ENCODE measurements around the gene CACNA2D3. TPM values are rescaled to one million over a fixed set of nuclear protein-coding genes. Genes with fewer than 3 reads are reported as not detected.

Gene CACNA2D3
- total RNA-seq, 4 donors from 2014 or later = 0.83 to 5.0 (median 2.5) TPM

DNA sequence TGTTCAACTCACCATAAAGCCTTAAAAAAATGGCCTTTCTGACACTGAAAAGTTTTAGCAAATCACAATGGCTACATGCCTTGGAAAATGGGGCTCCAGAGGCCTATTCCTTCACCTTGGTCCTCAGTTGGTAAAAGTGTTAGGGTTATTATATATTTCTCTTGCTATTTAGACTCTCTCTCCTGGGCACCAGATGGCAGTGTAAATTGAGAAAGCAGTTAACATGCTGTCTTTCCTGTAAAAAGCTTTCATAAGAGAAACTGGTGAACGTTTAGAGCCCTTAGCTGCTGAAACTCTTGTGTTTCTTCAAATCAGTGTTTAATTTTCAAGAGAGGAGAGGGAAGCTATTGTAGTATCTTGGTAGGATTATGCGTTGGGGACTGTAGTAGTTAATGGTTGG lies 715.6 kb downstream of the CACNA2D3 start:
- intact Hi-C loops (cut with DNase I; ENCODE audit: low total_unique reads) = no loop called here
- Histone ChIP-seq H3K27me3 (no peaks in the 10 kb centered on the region), H3K27ac (no peak overlapping the region), H3K36me3 (no peaks in the 10 kb centered on the region), H3K9me3 (no peaks in the 10 kb centered on the region), H3K4me3 (no peak overlapping the region), H3K4me1 (no peaks in the 10 kb centered on the region)
- TF ChIP-seq POLR2A (IDR thresholded peaks at IDR 0.05) = no peak
- no peak for TF ChIP-seq CTCF (IDR thresholded peaks at IDR 0.05)
- no peak for DNase-seq

DNA sequence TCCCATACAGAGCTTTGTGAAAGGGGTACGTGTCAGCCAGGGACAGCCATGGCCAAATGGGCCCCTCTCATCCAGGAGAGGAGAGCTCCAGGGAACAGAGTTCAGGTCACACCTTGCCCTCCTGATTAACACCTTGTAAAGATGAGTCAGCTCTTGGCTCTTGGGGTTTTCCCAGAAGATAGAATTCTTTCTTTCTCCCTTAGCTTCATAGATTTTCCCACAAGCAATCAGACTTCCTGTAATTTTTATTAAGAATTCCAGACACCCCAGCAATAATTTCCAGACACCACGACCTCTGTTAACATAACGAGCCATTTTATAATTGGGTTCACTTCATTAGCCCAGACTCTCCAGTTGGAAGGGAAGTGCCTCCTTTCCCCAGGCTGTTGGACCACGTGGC lies 719.1 kb downstream of the CACNA2D3 start:
- Histone ChIP-seq H3K4me1 (no peaks in the 10 kb centered on the region), H3K27ac (no peak overlapping the region), H3K36me3 (no peaks in the 10 kb centered on the region), H3K27me3 (no peaks in the 10 kb centered on the region), H3K4me3 (no peak overlapping the region), H3K9me3 (no peaks in the 10 kb centered on the region)
- TF ChIP-seq POLR2A (IDR thresholded peaks at IDR 0.05) (no peak), CTCF (IDR thresholded peaks at IDR 0.05) (no peak)
- no peak for DNase-seq
- intact Hi-C loops (cut with DNase I; ENCODE audit: low total_unique reads) = no loop called here

DNA sequence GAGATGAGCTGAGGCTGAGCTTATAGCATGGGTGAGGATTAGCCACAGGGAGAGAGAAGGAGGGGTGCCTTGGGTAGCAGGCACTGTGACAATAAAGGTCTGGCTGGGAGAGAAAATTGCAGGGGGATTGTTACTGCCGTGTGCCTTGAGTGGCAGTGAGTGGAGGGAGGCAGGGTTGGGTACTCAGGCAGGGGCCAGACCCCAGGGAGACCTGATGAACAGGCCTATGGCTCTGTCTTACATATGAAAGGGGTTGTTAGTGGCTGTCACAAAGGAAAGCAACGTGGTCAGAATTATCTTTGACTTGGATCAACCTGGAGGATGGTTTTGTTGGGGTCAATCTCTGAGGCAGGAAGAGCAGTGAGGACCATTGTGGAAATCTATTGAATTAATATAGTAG lies 721.0 kb downstream of the CACNA2D3 start:
- Histone ChIP-seq H3K4me1 (no peaks in the 10 kb centered on the region), H3K9me3 (no peaks in the 10 kb centered on the region), H3K4me3 (no peak overlapping the region), H3K27ac (no peak overlapping the region), H3K36me3 (no peaks in the 10 kb centered on the region), H3K27me3 (no peaks in the 10 kb centered on the region)
- TF ChIP-seq CTCF (IDR thresholded peaks at IDR 0.05) = no peak
- TF ChIP-seq POLR2A (IDR thresholded peaks at IDR 0.05) = no peak
- intact Hi-C loops (cut with DNase I; ENCODE audit: low total_unique reads) = no loop called here
- DNase-seq = no peak

DNA sequence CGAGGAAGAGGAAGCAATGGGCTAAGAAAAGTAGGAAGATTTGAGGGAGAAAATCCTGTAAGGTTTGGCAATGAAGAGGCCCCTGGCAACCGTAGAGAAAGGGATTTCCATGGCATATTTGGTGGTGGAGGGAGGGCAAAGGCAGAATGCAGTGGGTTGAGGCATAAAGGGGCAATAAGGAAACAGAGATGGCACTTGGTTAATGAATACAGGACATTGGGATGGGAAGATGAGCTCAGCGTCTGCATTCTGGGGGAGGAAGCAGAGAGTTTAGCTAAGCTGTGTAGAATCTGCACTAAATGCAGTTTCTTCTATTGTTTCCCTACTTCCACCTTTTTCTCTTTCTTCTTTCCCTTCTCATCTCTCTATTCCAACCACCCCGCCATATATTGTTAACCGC lies 721.9 kb downstream of the CACNA2D3 start:
- no peaks in the 10 kb centered on the region for H3K9me3 ChIP-seq
- no peak for TF ChIP-seq CTCF (IDR thresholded peaks at IDR 0.05)
- TF ChIP-seq POLR2A (IDR thresholded peaks at IDR 0.05) = no peak
- no peak overlapping the region for H3K27ac ChIP-seq
- H3K27me3 ChIP-seq = no peaks in the 10 kb centered on the region
- intact Hi-C loops (cut with DNase I; ENCODE audit: low total_unique reads) = no loop called here
- no peaks in the 10 kb centered on the region for H3K4me1 ChIP-seq
- H3K4me3 ChIP-seq = no peak overlapping the region
- no peak for DNase-seq
- no peaks in the 10 kb centered on the region for H3K36me3 ChIP-seq

DNA sequence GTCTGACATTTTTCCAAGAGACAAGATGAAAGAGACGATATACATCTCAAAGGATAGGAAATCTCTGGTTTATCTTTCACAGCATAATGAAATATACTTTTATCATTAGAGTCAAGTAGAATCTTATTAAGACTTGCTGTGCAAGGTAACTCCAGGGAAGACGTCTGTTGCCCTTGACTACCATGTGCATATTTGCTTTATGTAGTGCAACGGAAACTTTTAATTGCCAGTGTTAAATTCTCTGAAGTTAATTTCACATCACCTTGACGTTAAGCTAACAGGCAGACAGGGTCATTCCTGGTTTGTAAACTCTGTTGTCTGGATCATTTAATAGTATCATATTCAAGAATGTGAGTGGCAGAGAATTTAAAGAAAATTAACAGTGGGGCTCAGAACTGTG lies 722.7 kb downstream of the CACNA2D3 start:
- no peaks in the 10 kb centered on the region for H3K4me1 ChIP-seq
- intact Hi-C loops (cut with DNase I; ENCODE audit: low total_unique reads) = no loop called here

More for the DNA sequence above, 722.7 kb downstream of the CACNA2D3 start:
- no peaks in the 10 kb centered on the region for H3K27me3 ChIP-seq
- H3K27ac ChIP-seq = no peak overlapping the region
- no peak for TF ChIP-seq POLR2A (IDR thresholded peaks at IDR 0.05)
- TF ChIP-seq CTCF (IDR thresholded peaks at IDR 0.05) = no peak
- H3K9me3 ChIP-seq = no peaks in the 10 kb centered on the region
- H3K4me3 ChIP-seq = no peak overlapping the region
- DNase-seq = no peak
- no peaks in the 10 kb centered on the region for H3K36me3 ChIP-seq

Measured in uterus (tissue), 4 donors.